ENCODE data around the gene ICOS. TPM values are rescaled to one million over a fixed set of nuclear protein-coding genes. Genes with fewer than 3 reads are reported as not detected.

Gene ICOS
- total RNA-seq, 1 experiment from 2014 or later: not detected

GRCh38 chr2:203982276-203982675 is 45.7 kb downstream of the ICOS start:
- Histone ChIP-seq H2AFZ (ENCODE audit: low read length) (no peak overlapping the region), H4K20me1 (ENCODE audit: control insufficient read depth, insufficient read depth, insufficient read length) (no peaks in the 10 kb centered on the region), H2BK12ac (ENCODE audit: insufficient read length, low read depth, low read length) (no peak overlapping the region), H3K9me3 (ENCODE audit: control insufficient read depth, low read depth, low read length) (no peaks in the 10 kb centered on the region), H3K23ac (ENCODE audit: insufficient read length, low read depth, low read length) (no peak overlapping the region), H3T11ph (ENCODE audit: low read length) (no peak overlapping the region), H3K4ac (ENCODE audit: low read depth, low read length) (no peak overlapping the region), H3K9ac (ENCODE audit: extremely low read depth, insufficient read length, low read length) (no peak overlapping the region), H2AK5ac (ENCODE audit: insufficient read length, low read length) (no peak overlapping the region), H4K8ac (replicated peaks; ENCODE audit: insufficient read length, low read depth, low read length) (no peak overlapping the region), H3K27me3 (ENCODE audit: insufficient read depth, low read length) (no peaks in the 10 kb centered on the region), H3K4me2 (ENCODE audit: insufficient read depth, insufficient read length, low read length) (no peak overlapping the region), H3K18ac (ENCODE audit: insufficient read length, low read depth, low read length) (no peak overlapping the region), H3K56ac (ENCODE audit: insufficient read length, low read depth, low read length) (no peak overlapping the region), H4K91ac (ENCODE audit: insufficient read length, low read depth, low read length) (no peak overlapping the region), H3K27ac (ENCODE audit: insufficient read length, low read depth, low read length) (no peak overlapping the region), H3K4me1 (ENCODE audit: insufficient read depth, low read length) (no peaks in the 10 kb centered on the region; the same call in 1 of the 2 replicates), H2BK15ac (ENCODE audit: low read depth, low read length) (no peak overlapping the region), H3K23me2 (ENCODE audit: insufficient read length, low read depth, low read length, poor library complexity, severe bottlenecking) (no peaks in the 10 kb centered on the region), H3K79me2 (ENCODE audit: insufficient read depth, low read length) (no peaks in the 10 kb centered on the region), H3K14ac (ENCODE audit: insufficient read depth, low read length) (no peak overlapping the region), H2BK120ac (ENCODE audit: low read depth, low read length, poor library complexity, severe bottlenecking) (no peak overlapping the region), H2BK20ac (ENCODE audit: low read depth, low read length, poor library complexity, severe bottlenecking) (no peak overlapping the region), H2BK5ac (ENCODE audit: insufficient read length, low read length) (no peak overlapping the region), H3K79me1 (ENCODE audit: insufficient read depth, low read depth, low read length, poor library complexity, severe bottlenecking) (no peaks in the 10 kb centered on the region), H4K5ac (ENCODE audit: insufficient read length, low read depth, low read length) (no peak overlapping the region)
- TF ChIP-seq CTCF (conservative IDR thresholded peaks at IDR 0.05): no peak
- Mint-ChIP-seq H3K9me3 (no peaks in the 10 kb centered on the region), H3K27me3 (ENCODE audit: low read depth) (no peaks in the 10 kb centered on the region), H3K27ac (no peak overlapping the region; a peak in 1 of 7 replicates), H3K36me3 (ENCODE audit: insufficient read depth in 1 of 3, low read depth in 3 of 3) (no peaks in the 10 kb centered on the region), H3K4me1 (peaks cover 6% of the 10 kb centered on the region in 2 experiments; a peak in 3 of 4 replicates), H3K4me3 (no peak overlapping the region)
- DNase-seq: no peak
- WGBS (ENCODE audit: extremely low coverage, insufficient read length, low lambda C conversion rate): no CpG with 5 or more reads among the region's 3 CpGs
